ENCODE data around the gene TMEM270. TPM values are rescaled to one million over a fixed set of nuclear protein-coding genes. Genes with fewer than 3 reads are reported as not detected.

TMEM270 gene
- total RNA-seq, 1 donor from 2014 or later: not detected

DNA sequence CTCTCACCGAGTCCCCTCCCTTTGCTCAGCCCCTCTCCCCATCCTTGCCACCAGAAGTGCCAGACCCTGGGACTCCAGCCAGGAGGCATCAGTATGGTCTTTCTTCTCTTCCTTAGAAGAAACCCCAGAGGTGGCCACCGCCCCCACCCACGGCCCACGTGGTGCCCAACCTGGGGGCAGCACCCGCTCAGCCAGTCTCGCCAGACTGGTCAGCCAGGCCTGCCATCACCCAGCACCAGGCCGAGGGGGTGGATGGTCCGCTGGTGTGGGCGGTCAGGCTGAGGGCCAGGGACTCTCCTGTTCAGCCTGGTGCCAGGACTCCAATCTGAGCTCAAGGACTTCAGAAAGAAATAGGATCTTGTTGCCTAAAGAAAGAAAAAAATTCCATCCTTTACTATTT lies 36.0 kb upstream of the TMEM270 start:
- Mint-ChIP-seq H3K36me3 (ENCODE audit: insufficient read depth) (no peaks in the 10 kb centered on the region), H3K9me3 (ENCODE audit: low read depth) (no peaks in the 10 kb centered on the region), H3K27ac (no peak overlapping the region), H3K27me3 (peaks cover 11% of the 10 kb centered on the region), H3K4me3 (ENCODE audit: low read depth) (no peak overlapping the region), H3K4me1 (ENCODE audit: low read depth) (peaks cover 36% of the 10 kb centered on the region)
- TF ChIP-seq, protein P1, sequence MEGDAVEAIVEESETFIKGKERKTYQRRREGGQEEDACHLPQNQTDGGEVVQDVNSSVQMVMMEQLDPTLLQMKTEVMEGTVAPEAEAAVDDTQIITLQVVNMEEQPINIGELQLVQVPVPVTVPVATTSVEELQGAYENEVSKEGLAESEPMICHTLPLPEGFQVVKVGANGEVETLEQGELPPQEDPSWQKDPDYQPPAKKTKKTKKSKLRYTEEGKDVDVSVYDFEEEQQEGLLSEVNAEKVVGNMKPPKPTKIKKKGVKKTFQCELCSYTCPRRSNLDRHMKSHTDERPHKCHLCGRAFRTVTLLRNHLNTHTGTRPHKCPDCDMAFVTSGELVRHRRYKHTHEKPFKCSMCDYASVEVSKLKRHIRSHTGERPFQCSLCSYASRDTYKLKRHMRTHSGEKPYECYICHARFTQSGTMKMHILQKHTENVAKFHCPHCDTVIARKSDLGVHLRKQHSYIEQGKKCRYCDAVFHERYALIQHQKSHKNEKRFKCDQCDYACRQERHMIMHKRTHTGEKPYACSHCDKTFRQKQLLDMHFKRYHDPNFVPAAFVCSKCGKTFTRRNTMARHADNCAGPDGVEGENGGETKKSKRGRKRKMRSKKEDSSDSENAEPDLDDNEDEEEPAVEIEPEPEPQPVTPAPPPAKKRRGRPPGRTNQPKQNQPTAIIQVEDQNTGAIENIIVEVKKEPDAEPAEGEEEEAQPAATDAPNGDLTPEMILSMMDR (IDR thresholded peaks at IDR 0.05; ENCODE audit: unreplicated experiment): no peak
- DNase-seq (ENCODE audit: low spot score, unreplicated experiment): no peak

DNA sequence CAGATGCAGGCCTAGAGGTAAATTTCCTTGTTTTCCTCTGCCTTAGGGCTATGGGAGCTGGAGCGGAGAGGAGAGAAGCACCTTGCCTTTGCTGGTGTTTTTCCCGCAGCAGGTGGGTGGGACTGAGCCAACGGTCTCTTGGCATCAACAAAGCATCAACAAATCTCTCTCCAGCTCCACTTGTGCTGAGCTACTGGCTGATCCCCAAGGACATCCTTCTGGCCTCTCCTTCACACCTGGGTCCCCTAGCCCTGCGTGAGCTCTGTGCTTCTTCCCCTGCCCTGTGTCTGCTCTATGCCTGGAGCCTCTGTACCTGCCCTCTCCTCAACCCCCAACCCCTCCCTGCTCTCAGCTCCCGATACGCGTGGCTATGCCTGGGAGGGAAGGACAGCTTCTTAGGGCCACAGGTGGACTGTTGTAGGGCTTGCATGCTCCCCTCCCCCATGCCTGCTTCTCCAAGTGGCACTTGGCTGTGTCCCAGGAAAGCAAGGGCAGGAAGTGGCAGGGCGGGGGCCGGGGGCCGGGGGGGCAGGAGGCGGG lies 33.3 kb upstream of the TMEM270 start:
- H3K27ac Mint-ChIP-seq: peak overlapping the region; percentile 97
- no peaks in the 10 kb centered on the region for H3K36me3 Mint-ChIP-seq (ENCODE audit: insufficient read depth)
- H3K4me1 Mint-ChIP-seq (ENCODE audit: low read depth): peaks cover 48% of the 10 kb centered on the region
- H3K9me3 Mint-ChIP-seq (ENCODE audit: low read depth): no peaks in the 10 kb centered on the region
- TF ChIP-seq, protein P1 (IDR thresholded peaks at IDR 0.05; ENCODE audit: unreplicated experiment): no peak
- peaks cover 8% of the 10 kb centered on the region for H3K27me3 Mint-ChIP-seq
- DNase-seq (ENCODE audit: low spot score, unreplicated experiment): no peak
- H3K4me3 Mint-ChIP-seq (ENCODE audit: low read depth): no peak overlapping the region

DNA sequence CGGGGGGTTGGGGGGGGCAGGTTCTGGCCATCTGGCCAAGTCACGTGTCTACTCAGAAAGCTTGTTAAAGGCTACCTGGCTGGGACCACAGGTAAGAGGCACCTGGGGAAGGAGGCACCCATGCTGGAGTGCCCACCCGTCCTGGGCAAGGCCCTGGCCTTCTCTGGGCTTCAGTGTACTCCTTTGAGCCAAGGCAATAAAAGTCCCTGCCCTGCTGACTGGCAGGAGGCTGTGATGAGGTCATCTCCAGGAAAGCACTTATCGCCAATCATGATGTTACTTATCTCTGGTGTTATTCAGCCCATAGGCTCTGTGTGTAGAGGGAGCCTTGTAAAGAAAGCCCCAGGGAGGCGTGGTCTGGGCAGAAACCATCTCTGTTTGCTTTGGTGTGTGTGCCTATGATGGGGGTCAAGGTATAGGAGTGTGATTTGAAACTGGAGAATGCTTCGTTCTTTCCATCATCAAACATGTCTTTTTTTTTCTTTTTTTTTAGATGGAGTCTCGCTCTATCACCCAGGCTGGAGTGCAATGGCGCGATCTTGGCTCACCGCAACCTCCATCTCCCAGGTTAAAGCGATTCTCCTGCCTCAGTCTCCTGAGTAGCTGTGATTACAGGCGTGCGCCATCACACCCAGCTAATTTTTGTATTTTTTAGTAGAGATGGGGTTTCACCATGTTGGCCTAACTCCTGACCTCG lies 32.7 kb upstream of the TMEM270 start:
- H3K27me3 Mint-ChIP-seq: peaks cover 4% of the 10 kb centered on the region
- no peaks in the 10 kb centered on the region for H3K9me3 Mint-ChIP-seq (ENCODE audit: low read depth)
- H3K4me3 Mint-ChIP-seq (ENCODE audit: low read depth): no peak overlapping the region
- peaks cover 49% of the 10 kb centered on the region for H3K4me1 Mint-ChIP-seq (ENCODE audit: low read depth)
- TF ChIP-seq, protein P1 (IDR thresholded peaks at IDR 0.05; ENCODE audit: unreplicated experiment): no peak
- no peak for DNase-seq (ENCODE audit: low spot score, unreplicated experiment)
- no peaks in the 10 kb centered on the region for H3K36me3 Mint-ChIP-seq (ENCODE audit: insufficient read depth)
- peak overlapping the region; percentile 99 for H3K27ac Mint-ChIP-seq

DNA sequence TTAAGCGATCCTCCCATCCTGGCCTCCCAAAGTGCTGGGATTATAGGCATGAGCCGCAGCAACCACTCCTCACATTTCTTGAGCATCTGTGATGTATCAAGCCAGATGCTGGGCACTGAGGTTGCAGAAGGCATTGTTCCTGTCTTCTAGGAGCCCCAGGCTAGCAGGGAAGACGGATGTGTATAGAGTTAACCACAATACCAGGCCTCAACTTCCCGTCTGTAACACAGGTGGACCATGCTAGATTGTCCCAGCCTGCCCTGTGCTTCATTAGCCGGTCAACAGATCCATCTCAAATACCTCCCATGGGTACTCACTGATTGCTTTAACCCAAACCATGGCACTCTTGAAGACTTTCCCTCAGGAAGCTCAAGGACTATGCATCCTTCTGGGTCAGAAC lies 32.0 kb upstream of the TMEM270 start:
- no peak overlapping the region for H3K4me3 Mint-ChIP-seq (ENCODE audit: low read depth)
- peaks cover 2% of the 10 kb centered on the region for H3K36me3 Mint-ChIP-seq (ENCODE audit: insufficient read depth)
- no peaks in the 10 kb centered on the region for H3K9me3 Mint-ChIP-seq (ENCODE audit: low read depth)
- DNase-seq (ENCODE audit: low spot score, unreplicated experiment): no peak
- TF ChIP-seq, protein P1 (IDR thresholded peaks at IDR 0.05; ENCODE audit: unreplicated experiment): no peak
- peaks cover 54% of the 10 kb centered on the region for H3K4me1 Mint-ChIP-seq (ENCODE audit: low read depth)
- H3K27ac Mint-ChIP-seq: peak overlapping the region; percentile 99
- H3K27me3 Mint-ChIP-seq: peaks cover 2% of the 10 kb centered on the region

DNA sequence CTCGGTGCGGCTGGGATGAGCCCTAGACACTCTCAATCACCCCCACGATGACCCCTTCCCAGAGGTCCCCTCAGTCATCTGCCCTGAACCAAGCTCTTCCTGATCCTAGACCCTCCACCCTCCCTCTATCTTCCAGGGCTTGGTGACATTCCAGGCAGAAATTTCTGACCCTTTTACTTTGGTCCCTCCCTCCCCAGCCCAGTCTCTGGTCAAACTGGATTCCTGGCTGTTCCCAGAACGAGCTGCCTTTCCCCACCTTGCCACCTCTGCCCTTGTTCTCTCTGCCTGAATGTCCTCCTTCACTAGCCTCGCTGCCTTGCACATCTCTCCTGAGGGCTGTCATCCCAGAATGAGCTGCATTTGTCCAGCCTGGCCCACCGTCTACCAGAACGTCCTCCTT lies 31.5 kb upstream of the TMEM270 start:
- Mint-ChIP-seq H3K36me3 (ENCODE audit: insufficient read depth) (peaks cover 2% of the 10 kb centered on the region), H3K27ac (peak overlapping the region; percentile 99), H3K27me3 (peaks cover 2% of the 10 kb centered on the region), H3K9me3 (ENCODE audit: low read depth) (no peaks in the 10 kb centered on the region), H3K4me3 (ENCODE audit: low read depth) (peak overlapping the region; percentile 85), H3K4me1 (ENCODE audit: low read depth) (peaks cover 54% of the 10 kb centered on the region)
- TF ChIP-seq, protein P1 (IDR thresholded peaks at IDR 0.05; ENCODE audit: unreplicated experiment): no peak
- no peak for DNase-seq (ENCODE audit: low spot score, unreplicated experiment)
